Stimulated activated CD4-positive, alpha-beta T cell treated with anti-CD3 and anti-CD28 coated beads, Interleukin-2, amount 100 ng/mL, for 24 hours (primary cell): ENCODE measurements around the gene ZNF518B.
A peak's percentile ranks its signal among the peaks of the same experiment; 100 is the strongest.

Experiments used
- DNase-seq, 2 donors: peaks; one replicate each; pipeline ENCODE4 v3.0.0-alpha.2; 2020

ZNF518B gene

DNA sequence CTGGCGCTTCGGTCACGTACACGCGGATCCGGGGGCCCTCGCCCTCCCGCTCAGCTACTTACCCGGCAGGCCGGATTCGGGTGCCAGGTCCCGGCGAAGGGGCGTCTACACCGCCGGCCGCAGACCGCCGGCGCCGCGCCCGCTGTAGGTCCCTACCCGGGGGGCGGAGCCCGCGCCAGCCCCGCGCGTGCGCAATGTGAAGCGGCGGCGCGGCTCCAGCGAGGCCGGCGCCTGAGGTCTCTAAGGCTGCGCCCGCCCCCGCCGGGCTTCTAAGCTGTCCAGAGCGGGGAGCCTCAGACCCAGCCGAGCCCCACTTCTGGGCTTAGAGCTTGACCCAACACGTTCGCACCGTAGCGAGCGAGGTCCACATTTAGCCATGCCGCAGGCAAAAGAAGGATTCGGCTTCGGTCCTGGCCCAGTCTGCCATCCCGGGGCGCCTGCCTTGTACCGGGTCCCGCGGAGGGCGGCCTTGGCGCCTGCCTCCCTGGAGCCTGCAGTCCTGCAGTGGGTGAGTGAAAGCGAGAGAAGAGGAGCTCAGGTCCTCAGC is at the start of gene ZNF518B:
ZNF518B (minus strand) TSS at position 172 of the 547 bp plus-strand sequence. CDS start 11,098 bp downstream, outside the sequence.
- DNase-seq, result peak; percentile 80 to 82

DNA sequence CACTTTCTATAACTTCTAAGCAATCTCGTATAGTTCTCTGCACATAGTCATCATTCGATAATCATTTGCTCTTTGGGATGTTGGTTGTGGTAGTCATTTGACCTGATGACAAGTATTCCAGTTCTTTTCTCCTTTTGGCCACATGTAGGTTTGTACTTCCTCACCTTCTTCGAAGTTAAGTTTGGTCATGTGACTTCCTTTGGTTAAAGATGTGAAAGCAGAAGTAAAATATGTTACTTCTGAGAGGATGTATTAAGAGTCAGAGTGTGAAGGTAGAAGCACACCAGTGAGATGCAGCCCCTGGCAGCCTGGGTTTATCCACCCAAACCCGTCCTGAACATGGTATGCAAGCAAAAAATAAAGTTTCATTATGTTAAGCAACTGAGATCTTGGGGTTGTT is 48.9 kb upstream of the ZNF518B start:
- DNase-seq, result no peak

- DNase-seq, result no peak
These were observed 47.4 kb upstream of the ZNF518B start for GRCh38 chr4:10504570-10505179.

- no peak for DNase-seq
These were observed 45.5 kb upstream of the ZNF518B start for GRCh38 chr4:10502717-10503116.

DNA sequence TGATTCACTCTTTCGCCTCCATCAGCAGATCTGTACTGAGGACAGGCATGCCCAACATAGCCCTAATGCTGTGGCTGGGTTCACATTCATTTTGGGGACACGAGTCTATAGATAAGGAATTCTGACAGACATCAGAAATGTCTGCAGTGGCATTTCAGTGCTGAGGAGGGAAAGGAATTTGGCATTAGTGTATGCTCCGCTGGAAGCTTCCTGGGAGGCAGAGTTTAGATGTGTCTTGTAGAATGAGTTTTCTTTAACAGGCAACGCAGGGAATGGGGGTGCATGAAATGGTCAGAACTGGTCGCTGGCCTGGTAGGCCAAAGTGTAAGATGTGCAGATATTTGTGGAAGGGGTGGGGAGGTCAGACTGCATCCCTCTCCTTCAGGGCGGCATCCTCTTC is 43.5 kb upstream of the ZNF518B start:
- no peak for DNase-seq

DNA sequence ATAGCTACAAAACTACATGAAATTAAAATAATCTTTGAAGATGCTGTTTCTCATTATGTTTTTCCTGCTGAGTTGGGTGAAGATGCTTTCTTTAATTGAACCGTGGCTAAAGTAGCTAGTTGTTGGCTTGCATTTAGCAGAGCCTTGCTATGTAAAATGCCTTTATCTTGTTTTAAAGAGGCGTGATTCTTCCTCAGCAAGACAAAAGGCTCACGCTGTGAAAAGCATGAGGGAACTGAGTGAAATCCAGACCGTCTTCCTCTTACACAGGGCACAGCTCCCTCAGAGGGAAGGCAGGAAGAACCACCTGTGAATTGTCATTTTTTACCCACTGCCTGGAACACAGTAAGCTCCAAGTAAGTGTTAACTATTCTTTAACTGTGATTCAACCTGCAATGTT is 39.0 kb upstream of the ZNF518B start:
- DNase-seq, result no peak

DNA sequence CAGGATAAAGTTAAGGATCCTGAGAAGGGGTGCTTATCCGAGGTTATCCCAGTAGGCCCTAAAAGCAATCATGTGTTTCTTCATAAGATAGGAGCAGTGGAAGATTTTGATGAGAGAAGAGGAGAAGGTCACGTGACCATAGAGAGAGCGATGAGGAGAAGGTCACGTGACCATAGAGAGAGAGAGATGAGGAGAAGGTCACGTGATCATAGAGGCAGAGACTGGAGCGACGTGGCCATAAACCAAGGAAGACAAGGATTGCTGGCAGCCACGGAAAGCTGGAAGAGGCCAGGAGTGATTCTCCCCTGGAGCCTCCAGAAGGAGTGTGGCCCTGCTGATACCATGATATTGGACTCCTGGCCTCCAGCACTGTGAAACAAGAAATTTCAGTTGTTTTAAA is 38.4 kb upstream of the ZNF518B start:
- no peak for DNase-seq

DNA sequence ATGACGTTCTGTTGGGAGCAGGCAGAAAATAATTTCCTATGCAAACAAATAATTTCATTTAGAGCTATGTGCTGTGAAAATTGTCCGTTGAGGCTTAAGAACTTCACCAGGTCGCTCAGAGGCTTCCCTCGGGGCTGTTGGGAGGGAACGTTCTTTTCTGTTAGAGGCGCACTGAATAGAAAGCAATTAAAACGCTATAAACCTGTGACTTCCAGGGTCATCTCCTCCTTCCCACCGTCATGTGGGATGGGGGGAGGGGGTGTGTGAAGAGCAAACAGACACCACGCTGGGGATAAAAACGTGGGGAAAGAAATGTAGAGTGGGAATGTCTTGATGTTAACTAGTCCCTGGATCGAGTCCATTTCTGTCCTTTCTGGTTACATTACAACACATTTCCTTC is 35.2 kb upstream of the ZNF518B start:
- DNase-seq, result no peak

GRCh38 chr4:10491401-10491800 is 34.2 kb upstream of the ZNF518B start:
- no peak for DNase-seq

GRCh38 chr4:10490996-10491395 is 33.8 kb upstream of the ZNF518B start:
- no peak for DNase-seq

GRCh38 chr4:10482913-10483312 is 25.7 kb upstream of the ZNF518B start:
- no peak for DNase-seq

GRCh38 chr4:10480616-10481015 is 23.4 kb upstream of the ZNF518B start:
- no peak for DNase-seq

- DNase-seq, result no peak
These were observed 21.4 kb upstream of the ZNF518B start for GRCh38 chr4:10478621-10479020.

DNA sequence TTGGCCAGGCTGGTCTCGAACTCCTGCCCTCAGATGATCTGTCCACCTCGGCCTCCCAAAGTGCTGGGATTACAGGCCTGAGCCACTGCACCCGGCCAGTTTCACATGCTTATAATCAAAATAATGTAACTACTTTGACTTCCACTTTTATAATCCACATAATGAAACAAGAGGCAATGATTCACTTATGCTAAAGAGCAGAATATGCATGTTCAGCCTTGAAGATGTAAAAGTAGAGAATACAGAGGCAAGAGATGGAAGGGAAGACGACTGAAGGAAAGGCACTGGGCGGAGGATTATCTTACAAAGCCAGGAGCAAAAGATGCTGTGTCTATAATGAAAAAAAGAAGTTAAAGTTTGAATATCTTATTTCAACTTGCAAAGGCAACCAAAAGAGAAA is 13.3 kb upstream of the ZNF518B start:
- no peak for DNase-seq

DNA sequence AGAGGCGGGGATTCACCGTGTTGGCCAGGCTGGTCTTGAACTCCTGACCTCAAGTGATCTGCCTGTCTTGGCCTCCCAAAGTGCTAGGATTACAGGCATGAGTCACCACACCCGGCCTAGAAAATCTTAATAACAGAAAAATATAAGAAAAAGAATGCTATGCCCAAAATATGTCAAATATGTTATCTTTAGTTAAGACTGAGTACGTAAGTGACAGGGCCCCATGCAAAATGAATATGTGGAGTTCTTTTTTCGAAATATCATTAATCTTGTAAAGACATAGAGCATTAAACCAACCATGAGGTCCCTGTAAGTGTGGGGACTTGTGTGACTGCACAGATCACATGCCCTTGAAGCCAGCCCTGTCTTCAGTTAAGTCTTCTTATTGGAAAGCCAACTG is 8.9 kb upstream of the ZNF518B start:
- no peak for DNase-seq

DNA sequence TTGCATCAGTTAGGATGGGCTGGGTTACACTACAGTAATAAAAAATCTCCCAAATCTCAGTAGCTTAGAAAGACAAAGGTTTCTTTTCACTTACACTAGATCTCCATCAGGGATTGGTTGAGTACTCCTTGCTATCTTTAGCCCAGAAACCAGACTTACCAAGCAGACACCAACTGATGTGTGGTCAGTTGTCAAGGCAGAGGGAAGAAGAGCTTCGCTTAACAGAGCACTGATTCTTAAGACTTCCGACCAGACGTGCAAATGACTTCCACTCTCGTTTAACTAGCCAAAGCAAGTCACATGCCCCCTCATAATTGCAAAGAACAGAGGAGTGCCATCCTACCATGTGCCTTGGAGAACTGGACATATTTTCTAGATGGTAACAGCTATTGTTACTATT is 5.7 kb upstream of the ZNF518B start:
- no peak for DNase-seq

- DNase-seq, result no peak
These were observed 4.7 kb upstream of the ZNF518B start for GRCh38 chr4:10461850-10462400.

GRCh38 chr4:10461091-10461849 is 4.0 kb upstream of the ZNF518B start:
- peak; percentile 74 to 79 for DNase-seq

GRCh38 chr4:10460313-10461047 is 3.3 kb upstream of the ZNF518B start:
- DNase-seq, result peak; percentile 27 to 28

GRCh38 chr4:10459305-10459704 is 2.1 kb upstream of the ZNF518B start:
- DNase-seq, result no peak

DNA sequence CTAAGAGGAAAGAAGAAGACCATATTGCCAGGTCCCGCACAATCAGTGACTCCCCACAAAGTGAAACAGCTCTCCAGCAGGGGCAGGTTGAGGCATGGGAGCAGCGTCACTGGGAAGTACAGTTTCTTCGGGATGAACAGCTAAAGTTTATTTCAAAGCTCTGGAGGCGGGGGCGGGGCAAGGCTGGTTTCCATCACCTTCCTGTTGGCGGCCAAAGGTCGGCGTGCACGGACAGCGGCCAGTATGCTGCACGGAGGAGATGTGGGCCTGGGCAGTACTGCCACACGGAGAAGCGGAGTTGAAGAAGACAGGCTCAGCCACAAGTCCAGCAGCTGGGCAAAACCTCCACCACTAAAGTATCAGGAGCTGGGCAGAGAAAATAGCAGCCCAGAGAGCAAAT is 951 bp upstream of the ZNF518B start:
- no peak for DNase-seq

- peak; percentile 65 to 70 for DNase-seq
These were observed 501 bp downstream of the ZNF518B start for GRCh38 chr4:10456595-10457254.

DNA sequence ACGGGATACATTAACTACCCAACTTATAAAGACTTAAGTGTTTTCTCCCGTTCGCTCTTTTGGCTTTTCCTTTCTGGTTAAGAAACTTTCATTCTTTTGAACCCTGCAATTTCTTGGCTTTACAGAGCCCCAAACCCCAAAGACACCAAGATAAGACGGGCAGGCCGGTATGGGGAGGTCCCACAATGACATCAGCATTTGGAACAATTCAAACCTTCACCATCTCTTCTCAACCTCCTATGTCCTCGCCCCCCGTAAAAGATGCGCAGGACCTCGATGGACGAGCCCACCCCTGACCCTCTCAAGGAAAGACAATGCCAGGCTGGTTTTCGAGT is 999 bp downstream of the ZNF518B start:
- DNase-seq, result no peak
